Skeletal muscle tissue (tissue), 4 donors: Measurements from ENCODE around the gene GAPVD1. TPM values are rescaled to one million over a fixed set of nuclear protein-coding genes. Genes with fewer than 3 reads are reported as not detected.

Source experiments
- H3K27ac ChIP-seq: one replicate; pipeline ENCODE4 v1.7.0; 2013; ENCODE audit warnings: mild to moderate bottlenecking, low read depth, low read length, inconsistent platforms
- H3K27me3 ChIP-seq, 3 donors: one replicate each; pipeline ENCODE4 v1.7.0; 2013; ENCODE audit warnings: low read length in 3 of 3; ENCODE audit not compliant: control insufficient read depth in 3 of 3, insufficient read depth in 3 of 3
- H3K36me3 ChIP-seq, 3 donors: one replicate each; pipeline ENCODE4 v1.7.0; 2013; ENCODE audit warnings: low read length in 3 of 3; ENCODE audit not compliant: control insufficient read depth in 3 of 3, insufficient read depth in 3 of 3
- H3K4me1 ChIP-seq, 3 donors: one replicate each; pipeline ENCODE4 v1.7.0; 2013; ENCODE audit warnings: low read length in 3 of 3, mild to moderate bottlenecking in 3 of 3; ENCODE audit not compliant: control insufficient read depth in 3 of 3, insufficient read depth in 3 of 3
- H3K4me3 ChIP-seq, 3 donors: one replicate each; pipeline ENCODE4 v1.7.0; 2013; ENCODE audit warnings: low read length in 3 of 3
- H3K9ac ChIP-seq, 3 donors: one replicate each; pipeline ENCODE4 v1.7.0; 2013; ENCODE audit warnings: low read length in 3 of 3, mild to moderate bottlenecking in 3 of 3, moderate library complexity in 2 of 3, low read depth in 1 of 3
- H3K9me3 ChIP-seq, 3 donors: one replicate each; pipeline ENCODE4 v1.7.0; 2013; ENCODE audit warnings: low read length in 3 of 3; ENCODE audit not compliant: control insufficient read depth in 3 of 3
- total RNA-seq: library from RNA; depleted of rRNA; stranded (reverse); fragments of >200 nt; gene quantifications from one replicate; pipeline ENCODE4 v1.2.3, GENCODE V29; 2014
- donor health status: Osteomylitis.

The GAPVD1 gene
- total RNA-seq, 1 donor from 2014 or later, result 42.3 TPM

DNA sequence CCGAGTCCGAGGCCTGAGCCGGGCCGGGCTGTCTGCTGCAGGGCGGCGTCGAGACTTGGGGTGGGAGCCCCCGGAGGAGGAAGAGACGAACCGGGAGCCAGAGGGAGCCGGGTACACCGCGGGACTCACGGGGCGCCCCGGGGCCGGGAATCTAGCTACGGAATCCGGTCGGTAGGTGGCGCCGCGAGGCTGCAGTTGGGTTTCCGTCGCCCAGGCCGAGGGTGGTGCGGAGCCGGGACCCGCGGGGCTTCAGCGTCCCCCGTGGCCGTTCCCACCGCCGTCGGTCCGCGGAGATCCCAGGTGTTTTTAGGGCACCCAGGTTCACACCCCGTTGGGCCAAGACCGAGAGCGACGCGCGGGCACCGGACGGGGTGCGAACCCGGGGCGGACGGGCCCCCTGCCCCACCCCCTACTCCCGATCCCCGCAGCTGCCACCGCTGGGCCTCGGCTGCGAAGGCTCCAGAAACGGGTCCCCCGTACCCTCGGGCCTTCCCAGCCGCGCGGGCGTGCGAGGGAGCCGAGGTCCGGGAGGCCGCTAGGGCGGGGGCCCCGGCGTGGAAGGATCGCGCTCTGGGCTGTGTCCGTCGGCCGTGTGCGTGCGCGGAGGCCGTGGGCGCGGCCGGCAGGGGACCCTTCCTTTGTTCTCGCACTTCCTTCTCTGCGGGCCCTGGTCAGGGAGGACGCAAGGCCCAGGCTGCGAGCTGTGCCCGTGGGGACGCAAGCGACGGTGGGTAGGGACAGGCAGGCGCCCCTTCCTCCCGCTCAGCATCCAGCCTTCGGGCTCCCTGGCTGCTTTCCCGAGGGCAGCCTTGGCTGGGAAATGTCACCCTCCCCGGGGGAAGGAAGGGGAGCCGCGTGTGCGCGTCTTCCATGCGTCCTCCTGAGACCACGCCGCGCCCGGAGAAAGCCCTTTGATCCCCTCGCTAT, 146.6 kb downstream of the GAPVD1 start:
- Histone ChIP-seq H3K9ac (peak overlapping the region in 2 of 3 donors; percentile 50 to 60), H3K36me3 (no peaks in the 10 kb centered on the region), H3K27ac (no peak overlapping the region), H3K9me3 (no peaks in the 10 kb centered on the region), H3K4me3 (peak overlapping the region; percentile 51 to 70 (median 58)), H3K4me1 (peaks cover 0 to 9% (median 4%) of the 10 kb centered on the region in 3 donors), H3K27me3 (peaks cover 13 to 35% (median 24%) of the 10 kb centered on the region in 3 donors)

DNA sequence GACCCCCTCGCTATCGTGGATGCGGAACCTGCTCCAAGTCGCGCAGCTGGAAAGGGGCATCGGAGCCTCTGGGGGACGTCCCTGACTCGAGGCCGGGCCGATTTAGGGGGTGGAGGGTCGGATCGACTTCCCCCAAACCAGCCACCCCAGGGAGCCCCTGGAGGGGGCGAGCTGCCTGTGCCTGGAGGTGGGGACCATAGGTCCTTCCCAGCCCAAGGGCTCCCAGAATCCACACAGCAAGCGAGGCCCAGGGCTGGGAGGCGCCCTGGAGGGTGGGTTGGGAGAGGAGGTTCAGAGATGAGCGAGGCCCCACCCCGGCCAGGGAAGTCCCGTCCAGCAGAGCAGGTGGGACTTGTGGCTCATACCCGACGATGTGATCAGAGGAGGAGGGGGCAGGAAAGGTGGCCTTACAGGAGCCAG, 147.6 kb downstream of the GAPVD1 start:
- H3K36me3 ChIP-seq, result no peaks in the 10 kb centered on the region
- H3K27ac ChIP-seq, result no peak overlapping the region
- no peak overlapping the region for H3K9ac ChIP-seq
- H3K4me3 ChIP-seq, result no peak overlapping the region
- no peaks in the 10 kb centered on the region for H3K9me3 ChIP-seq
- peaks cover 13 to 35% (median 24%) of the 10 kb centered on the region in 3 donors for H3K27me3 ChIP-seq
- H3K4me1 ChIP-seq, result peaks cover 0 to 9% (median 4%) of the 10 kb centered on the region in 3 donors

DNA sequence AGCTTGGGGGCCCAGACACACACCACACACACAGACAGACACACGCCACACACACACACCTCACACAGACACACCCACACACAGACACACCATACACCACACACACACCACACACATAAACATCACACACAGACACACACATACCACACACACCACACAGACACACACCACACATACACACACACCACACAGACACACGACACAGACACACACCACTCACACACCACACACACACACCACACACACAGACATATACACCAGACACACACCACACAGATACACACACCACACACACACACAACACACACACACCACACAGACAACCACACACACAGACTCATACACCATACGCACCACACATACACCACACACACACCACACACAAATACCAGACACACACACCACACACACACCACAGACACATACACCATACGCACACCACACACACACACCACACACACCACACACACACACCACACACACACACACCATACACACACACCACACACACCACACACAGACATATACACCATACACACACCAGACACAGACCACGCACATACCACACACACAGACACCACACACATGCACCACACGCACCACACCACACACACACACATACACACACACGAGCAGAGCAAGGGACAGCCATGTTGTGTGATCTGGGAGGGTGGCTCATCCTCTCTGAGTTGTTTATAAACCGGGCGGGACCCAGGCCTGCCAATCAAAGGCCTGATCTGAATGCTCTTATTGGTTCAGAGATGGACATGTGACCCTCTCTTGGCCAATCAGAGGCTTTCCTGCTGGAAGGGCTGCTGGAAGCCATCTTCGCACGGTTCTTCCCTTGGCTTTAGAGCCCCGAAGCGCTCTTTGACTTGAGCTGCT, 148.3 kb downstream of the GAPVD1 start:
- H3K36me3 ChIP-seq, result no peaks in the 10 kb centered on the region
- H3K9me3 ChIP-seq, result no peaks in the 10 kb centered on the region
- peak overlapping the region in 2 of 3 donors; percentile 53 to 66 for H3K9ac ChIP-seq
- no peak overlapping the region for H3K27ac ChIP-seq
- peaks cover 0 to 9% (median 4%) of the 10 kb centered on the region in 3 donors for H3K4me1 ChIP-seq
- H3K4me3 ChIP-seq, result peak overlapping the region in 2 of 3 donors; percentile 51 to 65
- H3K27me3 ChIP-seq, result peaks cover 13 to 35% (median 24%) of the 10 kb centered on the region in 3 donors

DNA sequence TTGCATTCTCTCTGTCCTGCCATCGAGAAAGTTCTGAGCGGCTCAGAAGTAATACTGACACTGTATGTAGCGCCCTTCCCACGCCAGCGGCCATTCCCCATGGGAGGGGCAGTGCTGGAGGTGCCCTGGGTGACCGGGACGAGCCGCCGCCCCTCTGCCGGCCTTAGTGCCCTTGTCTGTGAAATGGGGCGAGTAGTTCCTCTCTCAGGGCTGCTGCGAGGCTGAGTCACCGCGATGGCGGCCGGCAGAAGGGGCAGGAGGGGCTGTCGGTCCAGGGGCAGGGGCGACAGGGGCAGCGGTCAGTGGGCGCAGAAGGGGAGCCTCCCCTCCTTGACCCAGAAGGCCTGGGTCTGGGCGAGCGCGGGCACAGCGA, 148.9 kb downstream of the GAPVD1 start:
- peak overlapping the region in 2 of 3 donors; percentile 51 to 65 for H3K4me3 ChIP-seq
- H3K27ac ChIP-seq, result no peak overlapping the region
- H3K27me3 ChIP-seq, result peaks cover 13 to 35% (median 24%) of the 10 kb centered on the region in 3 donors
- no peaks in the 10 kb centered on the region for H3K36me3 ChIP-seq
- H3K9me3 ChIP-seq, result no peaks in the 10 kb centered on the region
- H3K9ac ChIP-seq, result peak overlapping the region in 2 of 3 donors; percentile 53 to 66
- H3K4me1 ChIP-seq, result peaks cover 0 to 9% (median 4%) of the 10 kb centered on the region in 3 donors

DNA sequence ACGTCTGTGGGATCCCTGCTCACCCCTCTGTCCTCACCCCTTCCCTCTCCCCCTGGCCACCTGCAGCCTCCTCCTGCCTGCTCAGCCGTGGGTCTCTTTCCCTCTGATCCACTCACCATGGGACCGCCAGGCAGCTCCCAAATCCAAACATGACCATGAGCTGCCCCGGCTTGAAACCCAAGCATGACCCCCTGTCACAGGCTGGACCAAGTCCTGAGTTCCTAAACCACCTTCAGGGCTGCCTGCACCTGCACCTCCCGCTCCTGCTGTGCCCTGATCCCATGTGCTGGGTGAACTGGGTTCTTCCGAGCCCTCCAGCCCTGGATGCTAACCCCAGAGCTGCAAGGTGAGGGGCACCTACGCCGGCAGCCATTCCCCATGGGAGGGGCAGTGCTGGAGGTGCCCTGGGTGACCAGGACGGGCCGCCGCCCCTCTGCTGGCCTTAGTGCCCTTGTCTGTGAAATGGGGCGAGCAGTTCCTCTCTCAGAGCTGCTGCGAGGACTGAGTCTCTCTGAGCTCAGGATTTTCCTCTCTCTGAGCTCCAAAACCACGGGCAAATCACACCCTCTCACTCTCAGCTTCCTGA, 149.6 kb downstream of the GAPVD1 start:
- H3K9ac ChIP-seq, result peak overlapping the region in 2 of 3 donors; percentile 45 to 53
- H3K36me3 ChIP-seq, result no peaks in the 10 kb centered on the region
- H3K4me1 ChIP-seq, result peaks cover 0 to 9% (median 4%) of the 10 kb centered on the region in 3 donors
- H3K27me3 ChIP-seq, result peaks cover 13 to 35% (median 24%) of the 10 kb centered on the region in 3 donors
- peak overlapping the region in 2 of 3 donors; percentile 51 to 65 for H3K4me3 ChIP-seq
- no peaks in the 10 kb centered on the region for H3K9me3 ChIP-seq
- H3K27ac ChIP-seq, result no peak overlapping the region

DNA sequence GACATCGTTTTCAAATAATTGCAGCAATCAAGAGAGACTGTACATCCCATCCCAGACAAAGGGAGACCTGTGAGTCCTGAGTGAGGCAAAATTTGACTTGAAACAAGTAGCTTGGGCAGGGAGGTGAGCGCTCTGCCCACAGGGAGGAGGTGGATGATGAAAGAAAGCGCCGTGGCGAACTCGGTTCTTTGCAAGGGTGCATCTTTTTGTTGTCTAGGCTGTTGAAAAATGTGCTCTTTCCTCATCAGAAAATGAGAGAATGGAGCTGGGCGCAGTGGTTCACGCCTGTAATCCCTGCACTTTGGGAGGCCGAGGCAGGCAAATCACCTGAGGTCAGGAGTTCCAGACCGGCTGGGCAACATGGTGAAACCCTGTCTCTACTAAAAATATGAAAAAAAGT, 150.5 kb downstream of the GAPVD1 start:
- H3K4me1 ChIP-seq, result peaks cover 0 to 9% (median 4%) of the 10 kb centered on the region in 3 donors
- H3K9ac ChIP-seq, result no peak overlapping the region
- no peaks in the 10 kb centered on the region for H3K9me3 ChIP-seq
- no peak overlapping the region for H3K4me3 ChIP-seq
- peaks cover 13 to 28% (median 24%) of the 10 kb centered on the region in 3 donors for H3K27me3 ChIP-seq
- H3K27ac ChIP-seq, result no peak overlapping the region
- no peaks in the 10 kb centered on the region for H3K36me3 ChIP-seq

DNA sequence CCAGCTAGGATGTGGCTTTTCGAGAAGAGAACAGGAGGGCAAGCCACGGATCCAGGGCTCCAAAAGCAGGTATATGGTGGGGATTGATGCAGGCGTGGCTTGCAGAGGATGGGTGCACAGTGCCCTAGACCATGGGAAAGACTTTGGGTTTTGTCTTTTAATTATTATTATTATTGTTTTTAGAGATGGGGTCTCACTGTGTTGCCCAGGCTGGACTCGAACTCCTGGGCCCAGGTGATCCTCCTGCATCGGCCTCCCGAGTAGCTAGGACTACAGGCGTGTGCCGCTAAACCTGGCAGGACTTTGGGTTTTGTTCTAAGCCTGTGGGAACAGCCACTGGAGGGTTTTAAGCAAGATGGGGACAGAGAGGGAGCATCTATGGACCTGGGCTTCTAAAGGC, 152.0 kb downstream of the GAPVD1 start:
- H3K9ac ChIP-seq, result no peak overlapping the region
- no peak overlapping the region for H3K27ac ChIP-seq
- H3K36me3 ChIP-seq, result no peaks in the 10 kb centered on the region
- H3K9me3 ChIP-seq, result no peaks in the 10 kb centered on the region
- H3K4me1 ChIP-seq, result peaks cover 0 to 3% (median under 1%) of the 10 kb centered on the region in 3 donors
- peaks cover 13 to 19% (median 18%) of the 10 kb centered on the region in 3 donors for H3K27me3 ChIP-seq
- no peak overlapping the region for H3K4me3 ChIP-seq

DNA sequence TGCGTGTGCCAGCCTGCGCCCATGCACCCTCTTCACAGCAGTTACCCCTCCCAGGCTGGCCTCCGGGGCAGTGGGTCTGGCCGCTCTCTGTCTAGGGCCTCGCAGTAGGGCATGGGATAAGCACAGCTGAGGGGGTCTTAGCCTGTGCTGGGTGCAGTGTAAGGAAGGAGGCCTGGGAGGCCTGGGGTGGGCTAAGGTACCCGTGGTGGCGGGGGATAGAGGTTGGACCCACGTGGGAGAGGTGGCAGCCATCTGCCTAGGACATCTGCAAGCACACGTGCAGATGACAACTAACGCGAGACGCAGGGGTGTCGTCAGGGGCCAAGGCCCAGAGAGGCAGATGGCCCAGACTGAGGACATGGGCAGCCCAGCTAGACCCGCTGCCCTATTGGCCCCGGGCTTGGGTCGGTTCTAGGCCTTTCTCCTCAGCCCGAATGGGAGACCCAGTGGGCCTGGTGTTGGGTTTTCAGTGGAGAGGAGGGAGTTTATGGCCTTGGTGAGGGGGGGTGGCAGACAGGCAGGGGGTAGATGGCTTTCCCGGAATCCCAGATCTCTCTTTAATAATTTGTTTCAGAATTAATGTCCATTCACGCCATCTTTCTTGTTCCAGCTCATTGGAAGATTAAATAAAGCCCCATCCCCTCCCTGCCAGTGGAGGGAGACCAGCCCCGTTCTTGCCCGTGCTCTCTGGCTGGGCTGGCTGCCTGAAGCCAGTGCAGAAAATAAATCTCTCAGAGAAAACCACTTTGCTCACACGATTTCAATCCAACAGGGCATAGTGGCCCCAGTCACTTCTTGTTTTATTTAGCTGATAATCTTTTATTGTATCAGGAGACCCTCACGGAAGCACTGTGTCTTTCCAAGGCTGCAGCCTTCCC, 154.2 kb downstream of the GAPVD1 start:
- Histone ChIP-seq H3K9ac (no peak overlapping the region), H3K4me3 (no peak overlapping the region), H3K4me1 (no peaks in the 10 kb centered on the region), H3K27me3 (peaks cover 1 to 9% (median 4%) of the 10 kb centered on the region in 3 donors), H3K36me3 (no peaks in the 10 kb centered on the region), H3K27ac (no peak overlapping the region), H3K9me3 (no peaks in the 10 kb centered on the region)

DNA sequence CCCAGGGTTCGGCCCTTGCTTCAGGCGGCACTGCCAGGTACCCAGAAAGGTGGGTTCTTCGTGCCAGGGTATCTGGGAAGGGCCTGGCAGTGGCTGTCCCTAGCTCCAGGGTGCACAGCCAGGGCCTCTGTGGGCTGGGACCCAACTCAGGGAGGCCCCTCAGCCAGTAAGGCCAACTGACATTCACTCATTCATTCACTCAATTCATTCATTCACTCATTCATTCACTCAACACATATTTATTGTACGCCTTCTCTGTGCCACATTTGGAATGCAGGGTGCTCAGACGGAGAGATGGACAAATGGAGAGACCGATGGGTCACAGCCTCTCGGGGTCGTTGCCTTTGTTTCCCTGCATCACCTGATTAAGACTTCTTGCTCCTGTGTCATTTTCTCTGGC, 154.9 kb downstream of the GAPVD1 start:
- Histone ChIP-seq H3K27me3 (peaks cover 0 to 3% (median 0%) of the 10 kb centered on the region in 3 donors), H3K4me3 (no peak overlapping the region), H3K9ac (no peak overlapping the region), H3K4me1 (no peaks in the 10 kb centered on the region), H3K27ac (no peak overlapping the region), H3K9me3 (no peaks in the 10 kb centered on the region), H3K36me3 (no peaks in the 10 kb centered on the region)
